ENCODE measurements around the gene TRPT1. TPM values are rescaled to one million over a fixed set of nuclear protein-coding genes. Genes with fewer than 3 reads are reported as not detected.

The TRPT1 gene
- total RNA-seq (2022; extraction: Qiagen RNA extraction; ENCODE audit: low read depth), result 18.4 to 24.1 TPM (median 22.8 TPM) in 5 replicates

DNA sequence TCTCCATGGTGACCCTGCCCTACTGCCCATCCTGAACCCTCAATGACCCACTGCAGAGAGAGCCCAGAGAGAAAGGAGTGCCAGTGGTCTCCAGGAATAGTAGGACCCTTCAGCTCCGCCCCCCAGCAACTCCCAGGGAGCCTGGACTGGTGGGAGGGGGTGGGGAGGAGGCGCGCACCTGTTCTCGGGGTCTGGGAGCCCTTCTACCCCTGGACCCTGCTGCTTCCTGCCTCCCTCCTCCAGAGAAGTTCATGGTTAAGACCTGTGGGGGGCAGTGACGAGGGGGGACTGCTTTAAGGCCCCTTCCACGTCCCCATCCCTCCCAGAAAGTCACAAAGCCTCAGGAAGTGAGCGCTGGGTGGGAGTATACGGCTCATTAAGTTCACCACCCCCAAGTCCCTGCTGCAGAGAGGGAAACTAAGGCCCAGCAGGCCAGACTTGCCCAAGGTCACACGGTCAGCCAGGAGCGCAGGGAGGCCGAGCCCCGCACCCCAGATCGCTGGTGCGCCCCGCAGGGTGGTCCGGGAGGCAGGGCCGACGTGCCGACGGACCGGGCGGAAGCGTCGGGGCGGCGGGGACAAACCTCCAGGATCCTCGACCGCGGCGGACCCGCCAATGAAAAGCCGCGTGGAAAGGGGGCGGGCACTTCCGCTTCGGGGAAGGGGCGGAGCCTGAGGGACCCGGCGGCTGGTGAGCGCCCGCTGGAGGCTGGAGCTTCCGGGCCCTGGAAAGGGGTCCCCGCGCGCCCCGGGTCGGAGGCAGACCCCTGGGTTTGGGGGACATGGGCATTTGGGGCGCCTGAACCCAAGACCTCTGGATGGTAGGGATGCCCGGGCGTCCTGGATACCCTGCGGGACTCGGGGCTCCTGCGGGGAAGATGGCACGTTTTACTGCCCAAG is at the start of gene TRPT1, which contains the start of gene NUDT22:
Gene TRPT1, minus strand, starts transcription at position 579 of the 899 bp plus-strand sequence. Its CDS starts 326 bp downstream, at position 253.
Gene NUDT22, plus strand, starts transcription at position 667 of the 899 bp plus-strand sequence. CDS start 379 bp downstream, outside the sequence.

DNA sequence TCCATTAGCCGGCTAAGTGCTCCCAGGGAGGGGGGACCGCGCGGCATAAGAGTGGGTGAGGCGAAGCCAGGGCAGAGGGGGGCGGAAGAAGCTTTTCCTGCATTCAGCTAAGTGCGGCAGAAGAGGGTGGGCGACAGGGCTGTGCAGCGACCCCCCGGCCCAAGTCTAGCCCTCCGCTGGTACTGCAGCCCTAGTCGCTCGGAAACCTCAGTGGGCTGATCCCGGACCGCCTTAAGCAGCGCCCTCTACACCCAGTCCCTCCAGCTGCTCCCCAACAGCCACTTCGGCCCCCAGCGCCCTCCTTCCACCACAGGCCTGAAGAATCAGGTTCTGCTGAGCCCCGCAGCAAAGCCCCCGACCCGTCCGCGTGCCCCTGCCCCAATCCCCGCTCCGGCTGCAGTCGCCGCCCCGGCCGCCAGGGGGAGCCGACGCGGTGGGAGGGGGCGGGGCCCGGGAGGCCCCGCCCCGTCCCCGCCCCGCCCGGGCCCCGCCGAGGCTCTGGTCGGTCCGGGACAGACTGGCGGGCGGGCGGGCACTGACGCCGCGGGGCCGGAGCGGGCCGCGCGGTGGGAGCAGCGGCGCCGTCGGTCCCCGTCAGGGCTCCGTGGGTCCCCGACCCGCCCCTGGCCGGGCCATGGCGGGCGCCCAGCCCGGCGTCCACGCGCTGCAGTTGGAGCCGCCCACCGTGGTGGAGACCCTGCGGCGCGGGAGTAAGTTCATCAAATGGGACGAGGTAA is 25.2 kb upstream of the TRPT1 start, which contains the start of gene PLCB3:
Gene PLCB3, plus strand, starts transcription at position 515 of the 737 bp plus-strand sequence. Its CDS starts 120 bp downstream, at position 635.

DNA sequence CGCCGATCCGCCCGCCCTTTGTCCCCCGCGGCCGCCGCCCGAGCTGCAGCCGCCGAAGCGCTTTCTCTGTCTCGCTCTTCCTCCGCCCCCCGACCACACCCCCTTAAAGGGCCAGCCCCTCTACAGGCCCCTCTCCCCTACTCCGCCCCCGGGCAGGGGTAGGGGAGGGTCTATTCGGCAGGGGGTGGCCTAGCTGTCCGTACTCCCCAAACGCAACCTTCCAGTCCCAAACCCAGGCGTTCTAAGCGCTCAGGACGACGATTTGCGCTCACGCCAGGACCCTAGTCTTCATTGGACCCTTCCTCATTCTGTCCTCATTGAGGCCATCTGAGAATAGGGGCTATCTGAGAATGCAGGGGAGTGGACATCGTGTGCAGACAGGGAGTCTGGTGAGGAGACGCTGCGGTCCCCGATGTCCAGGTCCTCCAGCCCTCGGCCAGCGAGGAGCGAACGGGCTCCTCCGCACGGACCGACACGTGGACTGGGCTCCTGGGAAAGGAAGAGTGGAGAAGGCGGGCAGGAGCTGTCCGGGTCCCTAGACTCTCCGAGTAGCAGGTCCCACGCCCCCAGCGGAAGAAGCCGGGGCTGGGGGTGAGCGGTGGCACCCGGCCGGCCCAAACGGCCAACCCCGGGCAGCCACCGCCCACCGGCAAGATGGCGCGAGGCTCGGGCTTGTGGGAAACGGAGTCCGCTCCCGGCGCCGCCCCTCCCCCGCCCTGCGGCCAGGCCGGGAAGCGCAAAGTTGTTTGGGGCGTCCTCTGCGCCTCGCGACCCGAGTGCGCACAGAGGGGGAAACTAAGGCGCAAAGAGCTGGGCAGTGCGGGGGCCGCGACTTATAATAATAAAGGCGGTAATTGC is 21.1 kb upstream of the TRPT1 start, which contains the start of gene PPP1R14B:
Gene PPP1R14B, minus strand, starts transcription at position 73 of the 858 bp plus-strand sequence. CDS start 270 bp downstream, outside the sequence.

GRCh38 chr11:64240435-64241240 is 14.7 kb upstream of the TRPT1 start, which contains the start of gene FKBP2:
FKBP2 (plus strand) TSS chr11:64241095; CDS start chr11:64242388, 1,293 bp downstream.

GRCh38 chr11:64233913-64234586 is 8.1 kb upstream of the TRPT1 start, which contains the start of gene VEGFB:
VEGFB (plus strand) TSS chr11:64234584; CDS start chr11:64234834, 250 bp downstream.

GRCh38 chr11:64230171-64230984 is 4.4 kb upstream of the TRPT1 start, which contains the start of gene DNAJC4:
DNAJC4 (plus strand) TSS chr11:64230548; CDS start chr11:64230855, 307 bp downstream.

DNA sequence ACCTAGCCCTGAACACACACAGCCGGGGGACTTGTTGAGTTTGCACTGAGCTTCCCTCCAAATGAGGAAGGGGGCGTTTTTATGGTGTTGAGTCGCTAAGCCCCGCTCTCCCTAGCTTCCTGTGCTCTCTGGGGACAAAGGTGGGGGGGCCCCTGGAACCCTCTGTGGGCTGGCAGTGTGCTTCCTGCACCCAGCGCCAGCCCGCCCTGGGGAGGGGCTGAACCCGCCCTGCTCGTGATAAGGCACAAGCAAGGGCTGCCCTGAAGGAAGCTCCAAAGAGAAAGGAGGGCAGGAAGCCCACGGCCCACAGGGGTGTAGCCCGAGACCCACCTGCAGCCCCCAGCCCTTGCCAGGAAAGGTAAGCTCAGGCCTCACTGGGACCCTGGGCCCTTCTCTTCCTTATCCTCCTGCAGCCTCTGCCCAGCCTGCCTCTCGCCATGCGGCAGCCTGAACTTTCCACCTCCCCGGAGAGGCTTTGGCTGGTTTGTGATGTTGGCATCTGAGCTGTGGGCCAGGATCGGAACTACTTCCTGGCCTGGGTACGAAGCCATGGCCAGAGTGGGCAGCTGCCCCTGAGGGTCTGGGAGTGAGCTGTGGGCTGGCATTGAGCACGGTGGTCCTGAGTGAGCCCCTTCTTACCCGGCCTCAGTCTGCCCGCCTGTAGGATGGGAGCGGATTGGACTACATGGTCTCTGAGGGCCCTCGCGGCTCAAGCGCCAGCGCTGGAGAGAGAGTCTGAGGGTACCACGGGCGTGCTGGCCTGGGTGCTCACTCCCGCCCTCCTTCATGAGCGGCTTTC is 19.3 kb downstream of the TRPT1 start, which contains the start of gene FERMT3:
Gene FERMT3, plus strand, starts transcription at position 265 of the 799 bp plus-strand sequence. CDS start 644 bp downstream, outside the sequence.

DNA sequence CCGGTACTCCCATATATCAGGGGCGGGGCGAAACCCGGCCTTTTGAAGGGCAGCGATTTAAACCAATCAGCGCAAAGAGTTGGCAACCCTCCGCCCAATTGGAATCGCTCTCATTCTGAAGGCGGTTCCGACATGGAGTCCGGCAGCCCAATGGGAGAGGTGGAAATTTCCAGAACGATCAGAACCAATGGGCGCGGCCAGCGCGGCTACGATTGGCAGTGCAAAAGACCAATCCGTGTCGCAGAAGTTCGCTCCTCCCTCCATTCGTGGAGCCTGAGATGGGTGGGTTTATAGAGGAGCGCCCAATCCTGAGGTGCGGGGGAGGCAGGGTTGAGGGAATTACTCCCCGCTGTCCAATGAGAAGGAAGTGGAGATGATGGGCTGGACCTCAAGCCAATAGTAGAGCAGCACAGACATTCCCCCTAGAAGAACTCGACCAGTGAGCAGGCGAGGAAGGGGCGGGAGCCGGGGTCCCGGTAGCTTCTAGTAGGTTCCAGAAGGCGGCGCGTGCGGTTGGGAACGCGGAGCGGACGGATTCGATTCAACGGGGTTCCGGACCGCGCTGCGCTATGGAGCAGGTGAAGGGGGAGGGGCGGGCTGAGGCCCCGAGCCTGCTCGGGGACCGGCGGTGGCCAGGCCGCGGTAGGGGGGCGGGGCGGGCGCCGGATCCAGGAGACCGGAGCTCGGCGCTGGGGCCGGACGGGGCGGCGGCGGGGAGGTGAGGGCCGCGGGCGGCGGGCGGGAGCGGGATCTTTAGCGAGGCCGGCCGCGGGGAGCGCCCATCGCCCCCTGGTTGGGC is 40.1 kb downstream of the TRPT1 start, which contains the start of gene STIP1:
Gene STIP1, plus strand, starts transcription at position 479 of the 799 bp plus-strand sequence. Its CDS starts 91 bp downstream, at position 570.

Other genes starting within 250 kb of the TRPT1 start
- gene OTUB1, start 239.7 kb downstream of the TRPT1 start, total RNA-seq (2022; extraction: Qiagen RNA extraction; ENCODE audit: low read depth), result 109 to 130 TPM (median 119 TPM) in 5 replicates
- 0.07 to 0.08 TPM (median 0.08 TPM) in 4 of 5 replicates, not detected in the other for gene FLRT1, start 190.3 kb downstream of the TRPT1 start, total RNA-seq (2022; extraction: Qiagen RNA extraction; ENCODE audit: low read depth)
- gene MACROD1, start 60.1 kb downstream of the TRPT1 start, total RNA-seq (2022; extraction: Qiagen RNA extraction; ENCODE audit: low read depth), result 9.1 to 15.9 TPM (median 14.1 TPM) in 5 replicates
- 253 to 292 TPM (median 270 TPM) in 5 replicates for gene STIP1, start 40.0 kb downstream of the TRPT1 start, total RNA-seq (2022; extraction: Qiagen RNA extraction; ENCODE audit: low read depth)
- 0.69 to 3.9 TPM (median 2.0 TPM) in 5 replicates for gene FERMT3, start 19.5 kb downstream of the TRPT1 start, total RNA-seq (2022; extraction: Qiagen RNA extraction; ENCODE audit: low read depth)
- gene NUDT22, start 88 bp upstream of the TRPT1 start, total RNA-seq (2022; extraction: Qiagen RNA extraction; ENCODE audit: low read depth), result 32.6 to 40.0 TPM (median 36.4 TPM) in 5 replicates
- gene DNAJC4, start 4.4 kb upstream of the TRPT1 start, total RNA-seq (2022; extraction: Qiagen RNA extraction; ENCODE audit: low read depth), result 19.9 to 23.1 TPM (median 20.7 TPM) in 5 replicates
- 37.6 to 52.0 TPM (median 50.4 TPM) in 5 replicates for gene VEGFB, start 8.4 kb upstream of the TRPT1 start, total RNA-seq (2022; extraction: Qiagen RNA extraction; ENCODE audit: low read depth)
- 113 to 138 TPM (median 124 TPM) in 5 replicates for gene FKBP2, start 14.9 kb upstream of the TRPT1 start, total RNA-seq (2022; extraction: Qiagen RNA extraction; ENCODE audit: low read depth)
- gene PPP1R14B, start 20.8 kb upstream of the TRPT1 start, total RNA-seq (2022; extraction: Qiagen RNA extraction; ENCODE audit: low read depth), result 234 to 382 TPM (median 354 TPM) in 5 replicates
- gene PLCB3, start 25.3 kb upstream of the TRPT1 start, total RNA-seq (2022; extraction: Qiagen RNA extraction; ENCODE audit: low read depth), result 13.3 to 24.6 TPM (median 20.3 TPM) in 5 replicates
- 86.0 to 99.6 TPM (median 94.5 TPM) in 5 replicates for gene BAD, start 58.5 kb upstream of the TRPT1 start, total RNA-seq (2022; extraction: Qiagen RNA extraction; ENCODE audit: low read depth)
- gene GPR137, start 59.7 kb upstream of the TRPT1 start, total RNA-seq (2022; extraction: Qiagen RNA extraction; ENCODE audit: low read depth), result 31.7 to 57.9 TPM (median 45.8 TPM) in 5 replicates
- 0.06 to 0.07 TPM in 2 of 5 replicates, not detected in the others for gene KCNK4, start 65.1 kb upstream of the TRPT1 start, total RNA-seq (2022; extraction: Qiagen RNA extraction; ENCODE audit: low read depth)
- 2.2 to 3.1 TPM (median 2.7 TPM) in 5 replicates for gene CATSPERZ, start 74.2 kb upstream of the TRPT1 start, total RNA-seq (2022; extraction: Qiagen RNA extraction; ENCODE audit: low read depth)
- gene ESRRA, start 79.3 kb upstream of the TRPT1 start, total RNA-seq (2022; extraction: Qiagen RNA extraction; ENCODE audit: low read depth), result 45.4 to 70.2 TPM (median 61.2 TPM) in 5 replicates
- gene TRMT112, start 91.4 kb upstream of the TRPT1 start, total RNA-seq (2022; extraction: Qiagen RNA extraction; ENCODE audit: low read depth), result 401 to 459 TPM (median 416 TPM) in 5 replicates
- 411 to 478 TPM (median 438 TPM) in 5 replicates for gene PRDX5, start 91.9 kb upstream of the TRPT1 start, total RNA-seq (2022; extraction: Qiagen RNA extraction; ENCODE audit: low read depth)
- 9.9 to 13.7 TPM (median 12.8 TPM) in 5 replicates for gene CCDC88B, start 114.0 kb upstream of the TRPT1 start, total RNA-seq (2022; extraction: Qiagen RNA extraction; ENCODE audit: low read depth)
- 51.6 to 71.2 TPM (median 63.1 TPM) in 5 replicates for gene RPS6KA4, start 133.0 kb upstream of the TRPT1 start, total RNA-seq (2022; extraction: Qiagen RNA extraction; ENCODE audit: low read depth)